ENCODE data around the gene FLOT1. TPM values are rescaled to one million over a fixed set of nuclear protein-coding genes. Genes with fewer than 3 reads are reported as not detected.

Gene FLOT1
- total and polyA plus RNA-seq, 7 donors, result 141 to 206 (median 174) TPM

DNA sequence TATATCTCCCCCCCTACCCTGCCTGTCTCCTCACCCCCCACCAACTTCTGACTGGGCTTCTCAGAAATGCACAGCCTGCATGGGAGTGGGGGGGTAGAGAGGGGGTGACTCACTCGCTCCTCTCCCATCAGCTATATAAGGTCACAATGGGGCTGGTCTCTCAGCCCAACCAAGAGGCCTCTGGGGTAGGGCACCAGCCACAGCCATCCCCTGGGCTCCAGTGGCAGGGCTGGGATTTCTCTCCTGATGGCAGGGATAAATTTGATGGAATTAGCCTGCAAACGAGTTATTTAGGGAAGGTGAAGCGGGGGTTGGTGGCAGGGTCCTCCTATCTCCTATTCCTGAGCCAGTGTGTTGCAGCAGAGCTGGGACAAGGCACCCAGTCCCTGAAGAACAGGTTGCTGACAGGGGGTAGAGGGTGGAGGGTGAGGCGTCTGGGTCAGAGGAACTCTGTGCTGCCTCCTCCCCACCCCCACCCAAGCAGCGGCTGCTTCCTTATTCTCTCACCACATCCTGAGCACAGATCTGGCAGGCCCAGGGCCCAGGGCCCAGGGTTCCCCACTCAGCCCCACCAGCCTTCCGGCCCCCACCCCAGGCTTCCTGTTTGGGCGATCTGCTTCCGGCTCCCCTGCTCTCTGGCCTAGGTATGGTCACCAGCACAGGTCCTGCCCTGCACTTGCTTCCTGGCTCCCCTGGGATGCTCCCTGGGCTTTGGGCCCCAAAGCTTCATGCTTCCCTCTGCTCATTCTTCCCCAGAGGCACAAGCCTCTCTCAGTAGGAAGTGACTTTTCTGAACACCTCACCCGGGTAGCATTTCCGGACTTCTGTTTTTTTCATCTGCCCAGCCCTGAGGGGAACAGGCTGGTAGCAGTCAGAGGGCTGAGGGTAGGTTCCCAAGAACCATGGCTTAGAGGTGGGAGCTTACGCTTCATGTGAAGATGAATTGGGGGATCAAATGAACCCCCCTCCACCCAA is 60.1 kb downstream of the FLOT1 start:
- peak; percentile 94 for DNase-seq
- 30 to 62% methylated on average over 11 of the region's 11 CpGs for WGBS, 2 donors

DNA sequence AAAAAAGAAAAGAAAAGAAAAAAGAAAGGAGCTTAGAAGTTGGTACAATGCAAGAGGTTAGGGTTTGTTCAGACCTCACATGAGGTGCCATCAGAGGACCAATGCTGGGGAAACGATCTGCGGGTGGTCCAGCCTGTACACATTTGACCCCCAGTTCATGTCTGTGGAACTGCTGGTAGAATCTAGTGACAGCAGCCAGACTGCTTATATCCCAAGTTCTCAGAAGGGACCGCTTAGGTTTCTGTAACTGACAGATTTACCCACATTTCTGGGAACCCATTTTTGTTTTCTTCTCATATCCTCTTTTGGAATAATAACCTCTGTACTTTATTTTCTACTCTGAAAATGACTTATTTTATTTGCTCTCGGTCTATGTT is 60.7 kb downstream of the FLOT1 start:
- no peak for TF ChIP-seq POLR2AphosphoS5 (IDR thresholded peaks at IDR 0.05)
- TF ChIP-seq POLR2A (IDR thresholded peaks at IDR 0.05), result no peak
- TF ChIP-seq, protein P1, sequence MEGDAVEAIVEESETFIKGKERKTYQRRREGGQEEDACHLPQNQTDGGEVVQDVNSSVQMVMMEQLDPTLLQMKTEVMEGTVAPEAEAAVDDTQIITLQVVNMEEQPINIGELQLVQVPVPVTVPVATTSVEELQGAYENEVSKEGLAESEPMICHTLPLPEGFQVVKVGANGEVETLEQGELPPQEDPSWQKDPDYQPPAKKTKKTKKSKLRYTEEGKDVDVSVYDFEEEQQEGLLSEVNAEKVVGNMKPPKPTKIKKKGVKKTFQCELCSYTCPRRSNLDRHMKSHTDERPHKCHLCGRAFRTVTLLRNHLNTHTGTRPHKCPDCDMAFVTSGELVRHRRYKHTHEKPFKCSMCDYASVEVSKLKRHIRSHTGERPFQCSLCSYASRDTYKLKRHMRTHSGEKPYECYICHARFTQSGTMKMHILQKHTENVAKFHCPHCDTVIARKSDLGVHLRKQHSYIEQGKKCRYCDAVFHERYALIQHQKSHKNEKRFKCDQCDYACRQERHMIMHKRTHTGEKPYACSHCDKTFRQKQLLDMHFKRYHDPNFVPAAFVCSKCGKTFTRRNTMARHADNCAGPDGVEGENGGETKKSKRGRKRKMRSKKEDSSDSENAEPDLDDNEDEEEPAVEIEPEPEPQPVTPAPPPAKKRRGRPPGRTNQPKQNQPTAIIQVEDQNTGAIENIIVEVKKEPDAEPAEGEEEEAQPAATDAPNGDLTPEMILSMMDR (IDR thresholded peaks at IDR 0.05), result no peak
- no peak for TF ChIP-seq EP300 (IDR thresholded peaks at IDR 0.05)
- 27 to 74% methylated on average over 4 of the region's 4 CpGs for WGBS, 2 donors
- peak overlapping the region; percentile 94 to 99 (median 98) for H3K27ac ChIP-seq
- no peaks in the 10 kb centered on the region for H3K9me3 ChIP-seq
- H3K4me1 ChIP-seq, result peaks cover 0 to 79% (median 72%) of the 10 kb centered on the region in 4 donors
- no peak for DNase-seq
- no peaks in the 10 kb centered on the region for H3K27me3 ChIP-seq
- peak overlapping the region; percentile 7 to 87 (median 71) for H3K4me3 ChIP-seq
- intact Hi-C loops (cut with DNase I), result loop anchor here (2.0 to 5.0 kb wide), 2 partner anchors 101 to 146 kb away; no protein-coding TSS in a partner anchor
- H3K36me3 ChIP-seq, result peaks cover 7 to 32% (median 19%) of the 10 kb centered on the region in 4 donors

More for the DNA sequence above, 60.1 kb downstream of the FLOT1 start:
- TF ChIP-seq EP300 (IDR thresholded peaks at IDR 0.05), result peak in 2 of 4 donors; percentile 9 to 21
- TF ChIP-seq, protein P1 (IDR thresholded peaks at IDR 0.05), result no peak
- peak; percentile 79 to 87 for TF ChIP-seq POLR2A (IDR thresholded peaks at IDR 0.05)
- peak; percentile 87 to 93 (median 90) for TF ChIP-seq POLR2AphosphoS5 (IDR thresholded peaks at IDR 0.05)
- Histone ChIP-seq H3K27ac (peak overlapping the region; percentile 94 to 99 (median 98)), H3K9me3 (no peaks in the 10 kb centered on the region), H3K36me3 (peaks cover 2 to 25% (median 13%) of the 10 kb centered on the region in 4 donors), H3K4me3 (peak overlapping the region; percentile 63 to 87 (median 72)), H3K27me3 (no peaks in the 10 kb centered on the region), H3K4me1 (peaks cover 0 to 79% (median 73%) of the 10 kb centered on the region in 4 donors)
- intact Hi-C loops (cut with DNase I), result loop anchor here (2.0 to 5.0 kb wide), 2 partner anchors 100 to 145 kb away; no protein-coding TSS in a partner anchor

DNA sequence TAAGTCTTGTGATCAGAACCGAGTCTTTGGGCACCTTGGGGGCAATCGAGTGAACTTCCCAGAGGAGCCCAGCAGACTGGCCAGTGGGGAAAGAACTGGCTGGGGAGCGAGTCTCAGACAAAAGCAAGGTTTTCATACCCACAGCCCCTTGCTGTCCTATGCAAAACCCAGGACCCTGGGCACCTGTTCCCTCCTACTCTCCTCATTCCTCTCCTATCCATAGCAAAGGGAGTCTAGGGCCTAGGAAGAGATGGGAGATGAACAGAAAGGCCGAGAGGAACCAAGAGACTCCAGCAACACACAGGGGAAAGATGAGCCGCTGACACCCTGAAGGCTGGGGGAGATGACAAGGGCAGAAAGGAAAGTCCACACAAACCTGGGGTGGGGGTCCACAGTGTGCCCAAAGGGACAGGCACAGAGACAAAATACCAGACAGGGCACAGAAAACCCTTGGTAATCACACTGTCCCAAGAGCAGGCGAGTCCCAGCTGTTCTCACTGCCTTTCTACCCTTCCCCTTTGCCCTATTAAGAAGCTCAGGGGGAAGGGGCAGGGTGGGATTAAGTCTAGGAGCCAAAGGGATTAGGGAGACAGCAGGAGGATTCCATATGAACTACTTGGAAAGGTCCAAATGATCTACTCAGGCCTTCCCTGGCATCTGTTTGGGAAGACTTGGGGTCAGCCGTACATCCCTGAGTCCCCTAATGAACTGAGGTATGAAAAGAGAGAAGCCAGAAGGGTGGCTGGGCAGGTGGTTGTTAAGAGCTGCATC is 62.5 kb downstream of the FLOT1 start:
- intact Hi-C loops (cut with DNase I), result loop anchor here (1.0 to 5.0 kb wide), 3 partner anchors 42 to 197 kb away; no protein-coding TSS in a partner anchor
- Histone ChIP-seq H3K36me3 (peaks cover 15 to 42% (median 28%) of the 10 kb centered on the region in 4 donors), H3K27ac (peak overlapping the region; percentile 94 to 99 (median 98)), H3K4me3 (peak overlapping the region in 2 of 4 donors; percentile 63 to 79), H3K27me3 (no peaks in the 10 kb centered on the region), H3K9me3 (no peaks in the 10 kb centered on the region), H3K4me1 (peaks cover 0 to 66% (median 61%) of the 10 kb centered on the region in 4 donors)
- 66 to 74% methylated on average over 7 of the region's 7 CpGs for WGBS, 2 donors
- DNase-seq, result no peak
- TF ChIP-seq POLR2AphosphoS5 (IDR thresholded peaks at IDR 0.05) (no peak), EP300 (IDR thresholded peaks at IDR 0.05) (no peak), POLR2A (IDR thresholded peaks at IDR 0.05) (no peak)
- TF ChIP-seq, protein P1 (IDR thresholded peaks at IDR 0.05), result no peak

DNA sequence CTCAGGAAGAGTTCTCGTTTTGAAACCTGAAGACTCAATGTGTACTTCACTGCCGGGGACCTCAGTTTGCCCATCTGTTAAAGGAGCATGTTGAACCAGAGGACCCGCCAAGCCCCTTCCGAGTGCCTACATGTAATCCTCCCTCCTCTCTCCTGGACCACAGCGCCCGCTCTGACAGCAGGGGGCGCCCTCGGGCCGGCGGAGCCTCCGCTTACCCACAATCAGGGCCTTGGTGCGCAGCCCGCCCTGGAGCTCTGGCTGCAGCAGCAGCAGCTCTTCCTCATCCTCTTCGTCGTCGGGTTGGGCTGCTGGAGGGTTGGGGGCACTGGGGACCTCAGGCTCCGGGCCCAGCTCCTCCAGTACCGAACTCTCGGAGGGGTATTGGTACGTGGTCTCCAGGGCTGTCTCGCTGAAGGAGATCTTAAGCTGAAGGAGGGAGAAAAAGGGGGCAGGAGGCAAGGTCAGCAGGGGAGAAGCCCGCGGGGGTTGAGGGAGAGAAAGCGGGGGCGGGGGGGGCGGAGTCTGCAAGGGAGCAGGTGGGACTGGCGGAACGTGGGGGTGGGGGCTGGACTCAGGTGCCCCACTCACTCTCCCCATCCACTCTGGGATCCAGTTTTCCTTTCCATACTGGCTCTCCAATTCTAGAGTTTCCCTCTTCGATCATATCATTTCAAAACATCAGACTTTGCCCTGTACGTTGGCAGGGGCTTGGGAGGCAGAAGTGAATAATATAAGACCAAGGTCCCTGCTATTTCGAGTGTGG is 63.3 kb downstream of the FLOT1 start:
- Histone ChIP-seq H3K36me3 (peaks cover 15 to 42% (median 28%) of the 10 kb centered on the region in 4 donors), H3K4me1 (peaks cover 0 to 58% (median 53%) of the 10 kb centered on the region in 4 donors), H3K27me3 (no peaks in the 10 kb centered on the region), H3K4me3 (peak overlapping the region in 2 of 4 donors; percentile 63 to 79), H3K27ac (peak overlapping the region; percentile 94 to 99 (median 98)), H3K9me3 (no peaks in the 10 kb centered on the region)
- 9% methylated on average over 31 of the region's 31 CpGs for WGBS, 2 donors
- DNase-seq, result peak; percentile 94
- intact Hi-C loops (cut with DNase I), result loop anchor here (1.0 to 2.0 kb wide), 2 partner anchors 43 to 198 kb away; no protein-coding TSS in a partner anchor
- no peak for TF ChIP-seq POLR2A (IDR thresholded peaks at IDR 0.05)
- TF ChIP-seq, protein P1 (IDR thresholded peaks at IDR 0.05), result peak; percentile 92 to 98 (median 97)
- no peak for TF ChIP-seq EP300 (IDR thresholded peaks at IDR 0.05)
- TF ChIP-seq POLR2AphosphoS5 (IDR thresholded peaks at IDR 0.05), result peak in 2 of 4 donors; percentile 30 to 40
